Testis (tissue), 3 donors: ENCODE data around the gene SLC4A9. TPM values are rescaled to one million over a fixed set of nuclear protein-coding genes. Genes with fewer than 3 reads are reported as not detected.

Experiments used
- DNase-seq: peaks from one replicate; pipeline ENCODE4 v3.0.0-alpha.2; 2019
- H3K27ac ChIP-seq, 2 donors: fragments of 200-600 bp; sonication (generic); one replicate each; pipeline ENCODE4 v1.5.1; 2019
- H3K27me3 ChIP-seq: fragments of 200-600 bp; sonication (generic); one replicate; pipeline ENCODE4 v1.5.1; 2019
- H3K36me3 ChIP-seq: fragments of 200-600 bp; sonication (generic); one replicate; pipeline ENCODE4 v1.5.1; 2017; ENCODE audit warnings: low read depth; ENCODE audit errors: missing control alignments
- H3K4me1 ChIP-seq: fragments of 200-600 bp; sonication (generic); one replicate; pipeline ENCODE4 v1.5.1; 2019
- H3K4me3 ChIP-seq, 2 donors: fragments of 200-600 bp; sonication (generic); one replicate each; pipeline ENCODE4 v1.5.1; 2017 to 2019
- H3K9me3 ChIP-seq: fragments of 200-600 bp; sonication (generic); one replicate; pipeline ENCODE4 v1.5.1; 2017
- POLR2A ChIP-seq: fragments of 450-650 bp; IDR thresholded peaks from one replicate; pipeline ENCODE4 v1.6.1; 2017; ENCODE audit warnings: antibody characterized with exemption, mild to moderate bottlenecking, moderate library complexity
- WGBS, 2 donors: methylation state at CpG; one replicate each; pipeline ENCODE4 v1.1.5; 2018; 5-methylcytosine and 5-hydroxymethylcytosine counted together
- intact Hi-C: fragments of 100-400 bp; cut with DNase I; formaldehyde crosslinking; loops from one replicate; pipeline ENCODE4 v1.15.1; 2023; ENCODE audit warnings: low total_unique reads
- polyA plus RNA-seq: library from polyadenylated mRNA; stranded (reverse); fragments of 350-450 nt; fragmentation: Illumina TruSeq; extraction: RNeasy Lipid Tissue Mini Kit (QIAGEN cat#74804); gene quantifications from one replicate; pipeline ENCODE4 v1.2.3, GENCODE V29; 2014; ENCODE audit warnings: low read depth, low replicate concordance; ENCODE audit not compliant: insufficient read depth
- total RNA-seq, 2 donors: library from RNA; depleted of rRNA; stranded (reverse); fragments of >200 nt; gene quantifications; one replicate each; pipeline ENCODE4 v1.2.3, GENCODE V29; 2016
- TF ChIP-seq, protein P1 (sequence below), 3 experiments: fragments of 450-650 bp in 2 of 3; fragments of 200-600 bp in 1 of 3; sonication (generic) in 1 of 3; IDR thresholded peaks; one replicate each; pipeline ENCODE4 v1.5.1; 2016 to 2019; ENCODE audit warnings: antibody characterized with exemption in 3 of 3, mild to moderate bottlenecking in 2 of 3, moderate library complexity in 1 of 3

SLC4A9 gene
- total and polyA plus RNA-seq, 3 donors from 2014 or later: 0.81 to 1.2 (median 1.2) TPM

DNA sequence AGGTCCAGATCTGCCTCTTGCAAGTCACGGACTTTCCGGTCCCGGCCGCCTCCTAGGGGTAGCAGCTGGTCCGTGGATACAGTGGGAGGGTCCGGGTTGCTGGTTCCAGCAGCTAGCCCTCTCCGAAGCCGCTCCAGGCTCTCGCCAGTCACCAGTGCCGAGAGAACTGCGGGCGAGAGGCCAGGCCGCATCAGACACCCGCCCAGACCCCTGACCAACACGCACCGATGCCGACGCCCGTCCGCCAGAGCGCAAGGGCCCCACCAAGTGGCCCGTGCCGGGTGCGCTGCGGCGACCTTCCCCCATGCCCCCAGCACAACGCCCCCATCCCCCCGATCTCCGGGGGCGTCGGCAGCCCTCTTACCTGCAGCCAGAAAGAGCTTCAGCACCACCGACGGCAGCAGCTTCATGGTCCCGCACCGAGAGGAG is 14.1 kb upstream of the SLC4A9 start:
- peaks cover 16% of the 10 kb centered on the region for H3K4me1 ChIP-seq
- no peaks in the 10 kb centered on the region for H3K9me3 ChIP-seq
- 0 to 2% methylated on average over 10 to 35 of the region's 35 CpGs for whole genome bisulfite sequencing, 2 donors
- TF ChIP-seq, protein P1, sequence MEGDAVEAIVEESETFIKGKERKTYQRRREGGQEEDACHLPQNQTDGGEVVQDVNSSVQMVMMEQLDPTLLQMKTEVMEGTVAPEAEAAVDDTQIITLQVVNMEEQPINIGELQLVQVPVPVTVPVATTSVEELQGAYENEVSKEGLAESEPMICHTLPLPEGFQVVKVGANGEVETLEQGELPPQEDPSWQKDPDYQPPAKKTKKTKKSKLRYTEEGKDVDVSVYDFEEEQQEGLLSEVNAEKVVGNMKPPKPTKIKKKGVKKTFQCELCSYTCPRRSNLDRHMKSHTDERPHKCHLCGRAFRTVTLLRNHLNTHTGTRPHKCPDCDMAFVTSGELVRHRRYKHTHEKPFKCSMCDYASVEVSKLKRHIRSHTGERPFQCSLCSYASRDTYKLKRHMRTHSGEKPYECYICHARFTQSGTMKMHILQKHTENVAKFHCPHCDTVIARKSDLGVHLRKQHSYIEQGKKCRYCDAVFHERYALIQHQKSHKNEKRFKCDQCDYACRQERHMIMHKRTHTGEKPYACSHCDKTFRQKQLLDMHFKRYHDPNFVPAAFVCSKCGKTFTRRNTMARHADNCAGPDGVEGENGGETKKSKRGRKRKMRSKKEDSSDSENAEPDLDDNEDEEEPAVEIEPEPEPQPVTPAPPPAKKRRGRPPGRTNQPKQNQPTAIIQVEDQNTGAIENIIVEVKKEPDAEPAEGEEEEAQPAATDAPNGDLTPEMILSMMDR (IDR thresholded peaks at IDR 0.05): peak; percentile 7 to 24 (median 18)
- TF ChIP-seq POLR2A: no peak
- peak overlapping the region; percentile 64 to 77 for H3K27ac ChIP-seq
- H3K4me3 ChIP-seq: peak overlapping the region; percentile 77 to 86
- no peaks in the 10 kb centered on the region for H3K27me3 ChIP-seq
- DNase-seq: peak; percentile 69
- H3K36me3 ChIP-seq: no peaks in the 10 kb centered on the region
- intact Hi-C loops: no loop called here

DNA sequence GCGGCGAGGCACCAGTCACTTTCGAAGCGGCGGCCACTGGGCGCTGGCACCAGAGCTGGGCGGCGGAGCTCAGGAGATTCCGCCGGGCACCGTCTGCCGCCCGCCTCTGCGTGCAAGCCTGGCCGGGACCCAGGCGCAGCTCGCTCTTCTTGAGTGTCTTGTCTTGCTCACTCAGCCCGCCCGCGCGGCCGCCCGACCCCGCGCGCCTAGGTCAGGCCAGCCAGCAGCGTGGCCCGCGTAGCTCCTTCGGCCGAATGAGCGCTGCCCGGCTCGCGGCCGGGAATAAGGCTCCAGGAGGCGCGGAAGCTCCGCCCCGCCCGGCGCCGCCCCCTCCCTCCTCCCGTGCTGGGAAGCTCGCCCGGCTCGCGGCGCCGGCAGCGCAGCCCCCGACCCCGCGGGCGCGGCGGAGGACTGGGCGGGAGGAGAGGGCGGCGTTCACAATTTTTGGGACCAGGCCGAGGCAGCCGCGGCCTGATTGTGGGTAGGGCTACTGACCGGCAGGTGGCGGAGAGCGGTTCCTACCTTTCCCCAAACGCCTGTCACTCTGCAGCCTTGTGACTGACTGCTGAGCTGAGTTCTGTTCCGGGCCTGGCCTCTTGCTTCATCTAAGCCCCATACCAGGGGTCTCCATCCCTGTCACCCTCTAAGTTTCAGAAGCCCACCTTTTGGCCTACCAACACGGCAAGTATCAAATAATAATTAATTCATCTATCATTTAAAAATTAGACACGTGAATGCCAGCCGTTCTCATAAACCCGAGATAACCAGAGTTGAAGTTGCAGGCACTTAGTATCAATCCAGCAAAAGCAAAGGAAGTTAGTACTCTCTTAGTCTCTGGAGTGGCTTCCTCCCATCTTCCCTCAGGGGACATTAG is 13.4 kb upstream of the SLC4A9 start, which contains the start of gene HBEGF:
HBEGF (minus strand) TSS at position 256 of the 874 bp plus-strand sequence. CDS start 275 bp downstream, outside the sequence.
- Histone ChIP-seq H3K4me3 (peak within 1 kb of the TSS; percentile 77 to 86), H3K9me3 (no peaks in the 10 kb centered on the region), H3K4me1 (peaks cover 16% of the 10 kb centered on the region), H3K27ac (peak within 1 kb of the TSS; percentile 64 to 77), H3K36me3 (no peaks in the 10 kb centered on the region), H3K27me3 (no peaks in the 10 kb centered on the region)
- peak; percentile 90 for DNase-seq
- intact Hi-C loops: no loop called here
- TF ChIP-seq, protein P1 (IDR thresholded peaks at IDR 0.05): peak; percentile 27 to 53 (median 46)
- peak; percentile 73 for TF ChIP-seq POLR2A
- WGBS, 2 donors: 0 to 1% methylated on average over 14 to 49 of the region's 72 CpGs

DNA sequence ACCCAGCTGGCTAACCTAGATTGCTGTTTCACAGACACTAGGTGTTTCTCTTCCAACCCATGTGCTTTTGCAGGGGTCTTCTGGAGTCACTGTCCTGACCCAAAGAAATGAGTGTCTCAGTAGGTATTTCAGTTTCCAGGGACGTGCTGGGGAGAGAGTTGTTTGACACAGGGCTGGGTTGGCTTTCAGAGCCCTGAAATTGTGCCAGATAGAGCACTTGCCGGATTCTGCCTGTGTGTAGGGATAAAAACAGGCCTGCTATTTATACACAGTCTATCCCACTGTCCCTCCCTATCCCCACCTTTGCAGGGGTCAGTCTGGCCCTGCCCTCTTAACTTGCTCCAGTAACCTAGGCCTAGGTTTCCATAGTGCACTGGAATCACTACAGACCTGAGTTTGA is 12.6 kb upstream of the SLC4A9 start:
- H3K36me3 ChIP-seq: no peaks in the 10 kb centered on the region
- H3K4me1 ChIP-seq: peaks cover 16% of the 10 kb centered on the region
- H3K27me3 ChIP-seq: no peaks in the 10 kb centered on the region
- H3K4me3 ChIP-seq: no peak overlapping the region
- no peak for DNase-seq
- intact Hi-C loops: no loop called here
- H3K27ac ChIP-seq: peak overlapping the region in 1 of 2 donors; percentile 77
- no peaks in the 10 kb centered on the region for H3K9me3 ChIP-seq
- TF ChIP-seq POLR2A: no peak
- 6 to 12% methylated on average over 2 of the region's 2 CpGs for WGBS, 2 donors

DNA sequence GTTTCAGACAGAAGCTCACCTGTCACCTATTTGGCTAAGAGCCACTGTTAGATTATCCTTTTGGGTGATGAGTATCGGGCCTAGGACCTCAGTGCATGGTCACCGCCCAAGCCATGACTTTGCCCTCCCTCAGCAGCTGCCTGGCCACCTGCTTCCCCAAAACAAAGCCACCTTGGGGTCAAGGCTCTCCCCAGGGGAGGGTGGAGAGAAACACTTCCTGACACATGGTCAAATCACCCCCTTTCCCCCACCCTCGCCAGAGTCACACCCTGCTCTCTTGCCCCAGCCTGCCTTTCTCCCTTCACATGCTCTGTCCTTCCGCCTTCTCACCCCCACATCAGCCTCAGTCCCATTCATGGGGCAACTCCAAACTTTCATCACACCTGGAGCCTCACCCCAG is 11.9 kb upstream of the SLC4A9 start:
- no peak for DNase-seq
- 90 to 93% methylated on average over 4 of the region's 4 CpGs for WGBS, 2 donors

DNA sequence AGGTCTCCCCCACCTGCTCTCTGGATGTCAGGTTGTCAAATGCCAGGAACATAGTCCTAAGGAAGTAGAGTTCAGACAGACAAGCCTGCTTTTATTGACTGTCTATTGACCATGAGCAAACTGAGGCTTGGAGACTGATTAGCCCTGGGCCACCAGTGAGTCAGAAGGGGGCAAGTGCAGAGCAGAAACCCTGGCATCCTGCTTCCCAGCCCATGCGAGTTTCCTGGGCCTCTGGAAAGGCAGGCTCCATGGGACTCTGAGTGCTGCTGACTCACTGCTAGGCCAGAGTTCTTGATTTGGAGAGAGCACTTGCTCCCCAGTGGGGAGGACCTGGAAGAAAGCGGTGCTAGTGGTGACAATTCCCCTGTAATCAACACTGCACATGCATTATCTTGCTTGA is 10.8 kb upstream of the SLC4A9 start:
- Histone ChIP-seq H3K27ac (no peak overlapping the region), H3K4me3 (no peak overlapping the region), H3K36me3 (no peaks in the 10 kb centered on the region), H3K9me3 (no peaks in the 10 kb centered on the region), H3K4me1 (peaks cover 16% of the 10 kb centered on the region), H3K27me3 (no peaks in the 10 kb centered on the region)
- WGBS, 2 donors: 85 to 86% methylated on average over 2 of the region's 2 CpGs
- DNase-seq: no peak
- intact Hi-C loops: no loop called here
- TF ChIP-seq, protein P1 (IDR thresholded peaks at IDR 0.05): no peak
- no peak for TF ChIP-seq POLR2A

More for the DNA sequence above, 11.9 kb upstream of the SLC4A9 start:
- TF ChIP-seq, protein P1 (IDR thresholded peaks at IDR 0.05): no peak
- TF ChIP-seq POLR2A: no peak
- no peaks in the 10 kb centered on the region for H3K9me3 ChIP-seq
- H3K4me1 ChIP-seq: peaks cover 16% of the 10 kb centered on the region
- no peak overlapping the region for H3K27ac ChIP-seq
- H3K36me3 ChIP-seq: no peaks in the 10 kb centered on the region
- H3K4me3 ChIP-seq: no peak overlapping the region
- intact Hi-C loops: no loop called here
- no peaks in the 10 kb centered on the region for H3K27me3 ChIP-seq
